ENCODE results near the gene CDH15. TPM values are rescaled to one million over a fixed set of nuclear protein-coding genes. Genes with fewer than 3 reads are reported as not detected.

The CDH15 gene
- total RNA-seq, 4 donors from 2014 or later = not detected

DNA sequence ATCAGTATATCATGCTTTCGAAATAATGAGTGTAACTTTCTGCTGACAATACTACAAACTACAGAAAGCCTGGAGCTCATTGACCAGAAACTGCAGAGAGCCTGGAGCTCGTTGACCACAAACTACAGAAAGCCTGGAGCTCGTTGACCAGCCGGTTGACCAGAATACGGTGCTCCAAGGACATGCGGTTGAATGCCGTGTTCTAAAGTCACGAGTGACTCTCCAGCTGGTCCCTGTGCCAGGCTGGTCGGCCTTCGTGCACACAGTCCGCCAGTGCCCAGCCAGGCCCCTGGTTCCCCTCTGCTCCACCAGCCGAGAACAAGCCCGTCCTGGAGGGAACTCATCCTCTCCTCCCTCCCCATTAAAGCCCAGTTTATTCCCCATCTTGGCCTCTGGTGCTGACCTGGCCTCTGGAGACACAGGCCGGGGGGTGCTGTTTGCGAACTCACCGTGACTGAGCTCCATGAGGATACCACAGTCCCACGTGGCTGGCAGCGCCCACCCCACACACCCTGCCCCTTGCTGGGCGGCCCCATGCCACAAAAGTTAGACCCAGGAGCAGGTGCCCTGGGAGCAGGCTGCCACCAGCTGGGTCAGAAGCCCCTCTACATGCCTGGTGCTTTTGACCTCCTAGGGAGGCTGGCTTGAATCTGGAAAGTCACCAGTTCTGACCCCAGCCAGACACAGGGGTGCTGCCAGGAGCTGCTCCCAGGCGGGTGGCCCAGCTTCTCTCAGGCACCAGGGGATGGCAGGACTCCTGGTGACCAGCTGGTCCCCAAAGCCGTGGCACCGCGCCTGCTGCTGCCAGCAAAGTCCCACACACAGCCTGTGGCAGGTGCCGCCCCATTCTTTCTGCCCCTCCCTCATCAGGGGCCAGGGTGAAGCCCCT lies 15.5 kb upstream of the CDH15 start:
- Histone ChIP-seq H3K4me1 (peaks cover 0 to 11% (median 5%) of the 10 kb centered on the region in 4 donors), H3K4me3 (no peak overlapping the region), H3K9me3 (no peaks in the 10 kb centered on the region), H3K27me3 (no peaks in the 10 kb centered on the region), H3K27ac (no peak overlapping the region), H3K36me3 (peaks cover 0 to 19% (median 0%) of the 10 kb centered on the region in 3 donors)
- TF ChIP-seq POLR2A (IDR thresholded peaks at IDR 0.05) = no peak
- TF ChIP-seq, protein P1, sequence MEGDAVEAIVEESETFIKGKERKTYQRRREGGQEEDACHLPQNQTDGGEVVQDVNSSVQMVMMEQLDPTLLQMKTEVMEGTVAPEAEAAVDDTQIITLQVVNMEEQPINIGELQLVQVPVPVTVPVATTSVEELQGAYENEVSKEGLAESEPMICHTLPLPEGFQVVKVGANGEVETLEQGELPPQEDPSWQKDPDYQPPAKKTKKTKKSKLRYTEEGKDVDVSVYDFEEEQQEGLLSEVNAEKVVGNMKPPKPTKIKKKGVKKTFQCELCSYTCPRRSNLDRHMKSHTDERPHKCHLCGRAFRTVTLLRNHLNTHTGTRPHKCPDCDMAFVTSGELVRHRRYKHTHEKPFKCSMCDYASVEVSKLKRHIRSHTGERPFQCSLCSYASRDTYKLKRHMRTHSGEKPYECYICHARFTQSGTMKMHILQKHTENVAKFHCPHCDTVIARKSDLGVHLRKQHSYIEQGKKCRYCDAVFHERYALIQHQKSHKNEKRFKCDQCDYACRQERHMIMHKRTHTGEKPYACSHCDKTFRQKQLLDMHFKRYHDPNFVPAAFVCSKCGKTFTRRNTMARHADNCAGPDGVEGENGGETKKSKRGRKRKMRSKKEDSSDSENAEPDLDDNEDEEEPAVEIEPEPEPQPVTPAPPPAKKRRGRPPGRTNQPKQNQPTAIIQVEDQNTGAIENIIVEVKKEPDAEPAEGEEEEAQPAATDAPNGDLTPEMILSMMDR (IDR thresholded peaks at IDR 0.05) = no peak
- DNase-seq = no peak

GRCh38 chr16:89156740-89157645 lies 14.6 kb upstream of the CDH15 start:
- no peaks in the 10 kb centered on the region for H3K9me3 ChIP-seq
- peaks cover 0 to 11% (median 5%) of the 10 kb centered on the region in 4 donors for H3K4me1 ChIP-seq
- no peak for DNase-seq
- H3K27me3 ChIP-seq = no peaks in the 10 kb centered on the region
- TF ChIP-seq, protein P1 (IDR thresholded peaks at IDR 0.05) = no peak
- TF ChIP-seq POLR2A (IDR thresholded peaks at IDR 0.05) = no peak
- peaks cover 0 to 11% (median 0%) of the 10 kb centered on the region in 3 donors for H3K36me3 ChIP-seq
- no peak overlapping the region for H3K4me3 ChIP-seq
- no peak overlapping the region for H3K27ac ChIP-seq

DNA sequence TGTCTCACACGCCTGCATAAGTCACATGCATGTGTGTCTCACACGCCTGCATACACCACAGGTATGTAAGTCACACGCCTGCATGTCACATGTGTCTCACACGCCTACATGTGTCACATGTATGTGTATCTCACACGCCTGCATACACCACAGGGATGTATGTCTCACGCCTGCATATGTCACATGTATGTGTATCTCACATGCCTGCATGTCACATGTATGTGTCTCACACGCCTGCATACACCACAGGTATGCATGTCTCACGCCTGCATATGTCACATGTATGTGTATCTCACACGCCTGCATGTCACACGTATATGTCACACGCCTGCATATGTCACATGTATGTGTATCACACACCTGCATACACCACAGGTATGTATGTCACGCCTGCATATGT lies 13.8 kb upstream of the CDH15 start:
- peaks cover 0 to 3% (median 0%) of the 10 kb centered on the region in 3 donors for H3K36me3 ChIP-seq
- H3K4me3 ChIP-seq = no peak overlapping the region
- no peaks in the 10 kb centered on the region for H3K27me3 ChIP-seq
- no peaks in the 10 kb centered on the region for H3K9me3 ChIP-seq
- TF ChIP-seq POLR2A (IDR thresholded peaks at IDR 0.05) = no peak
- TF ChIP-seq, protein P1 (IDR thresholded peaks at IDR 0.05) = no peak
- no peak overlapping the region for H3K27ac ChIP-seq
- peaks cover 0 to 11% (median 5%) of the 10 kb centered on the region in 4 donors for H3K4me1 ChIP-seq
- DNase-seq = no peak

DNA sequence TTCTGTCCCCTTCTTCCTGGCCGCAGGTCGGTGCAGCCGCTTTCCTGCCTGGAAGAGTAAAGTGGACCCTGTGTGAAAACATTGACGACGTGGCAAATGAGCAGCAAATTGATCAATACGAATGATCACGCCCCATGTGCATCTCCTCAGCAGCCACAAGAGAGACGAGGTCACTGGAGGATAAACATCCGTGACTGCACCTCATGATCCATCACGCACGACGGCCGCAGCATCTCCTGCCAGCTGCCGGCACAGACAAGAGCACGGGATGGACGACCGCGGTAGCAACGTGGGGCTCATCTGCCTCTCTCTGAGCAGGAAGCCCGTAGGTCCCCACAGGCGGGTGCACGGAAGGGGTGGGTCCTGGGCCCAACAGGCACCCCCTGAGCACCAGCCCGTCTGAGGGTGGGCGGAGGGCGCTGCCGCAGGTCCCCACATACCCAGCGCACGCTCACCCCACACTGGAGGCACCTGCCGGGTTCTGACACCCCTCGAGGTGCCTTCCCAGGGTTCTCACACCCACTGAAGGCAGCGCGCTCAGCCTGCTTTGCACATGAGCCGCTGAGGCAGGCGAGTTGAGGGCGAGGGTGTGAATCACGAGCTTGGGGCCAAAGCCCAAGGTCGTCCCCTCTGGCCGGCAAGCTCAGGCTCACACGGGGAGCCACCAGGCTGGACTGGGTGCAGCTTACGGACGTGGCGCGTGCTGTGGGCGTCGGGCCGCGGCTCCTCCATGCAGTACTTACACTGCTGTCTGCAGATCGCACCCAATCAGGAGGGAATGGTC lies 12.3 kb upstream of the CDH15 start:
- TF ChIP-seq POLR2A (IDR thresholded peaks at IDR 0.05) = no peak
- TF ChIP-seq, protein P1 (IDR thresholded peaks at IDR 0.05) = no peak
- DNase-seq = no peak
- no peaks in the 10 kb centered on the region for H3K9me3 ChIP-seq
- no peak overlapping the region for H3K4me3 ChIP-seq
- H3K27ac ChIP-seq = no peak overlapping the region
- H3K4me1 ChIP-seq = peaks cover 0 to 11% (median 5%) of the 10 kb centered on the region in 4 donors
- no peaks in the 10 kb centered on the region for H3K27me3 ChIP-seq
- no peaks in the 10 kb centered on the region for H3K36me3 ChIP-seq

DNA sequence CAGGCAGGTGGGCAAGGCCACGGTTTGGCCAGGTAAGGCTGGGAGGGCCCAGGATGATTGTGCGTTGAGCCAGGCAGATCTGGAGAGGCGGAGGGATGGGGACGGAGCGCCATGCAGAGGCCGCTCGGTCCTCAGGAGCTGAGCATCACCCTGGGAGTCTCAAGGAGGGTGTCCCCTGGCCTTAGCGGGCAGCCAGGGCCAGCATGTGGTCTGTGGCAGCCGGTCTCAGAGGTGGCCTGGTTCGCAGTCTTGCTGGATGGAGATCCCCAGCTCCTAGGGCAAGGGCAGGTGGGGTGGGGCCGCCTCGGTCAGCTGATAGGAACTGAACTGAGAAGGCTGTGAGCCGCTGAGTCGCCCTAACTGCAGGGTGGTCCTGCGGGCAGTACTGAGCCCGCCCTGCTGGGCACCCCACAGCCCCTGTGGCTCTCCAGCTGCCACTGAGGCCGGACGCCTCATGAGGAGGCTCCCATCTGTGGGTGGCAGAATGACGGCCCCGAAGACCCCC lies 11.6 kb upstream of the CDH15 start:
- Histone ChIP-seq H3K4me1 (peaks cover 0 to 10% (median 3%) of the 10 kb centered on the region in 4 donors), H3K27me3 (no peaks in the 10 kb centered on the region), H3K4me3 (no peak overlapping the region), H3K9me3 (no peaks in the 10 kb centered on the region), H3K36me3 (no peaks in the 10 kb centered on the region), H3K27ac (no peak overlapping the region)
- no peak for DNase-seq
- TF ChIP-seq, protein P1 (IDR thresholded peaks at IDR 0.05) = no peak
- TF ChIP-seq POLR2A (IDR thresholded peaks at IDR 0.05) = no peak

Data from Peyer's patch (tissue), 4 donors.